HepG2 (cell line): ENCODE results near the gene TMED6. TPM values are rescaled to one million over a fixed set of nuclear protein-coding genes. Genes with fewer than 3 reads are reported as not detected.

Experiments used
- ATAD3A ChIP-seq: sonication (generic); formaldehyde crosslinking; IDR thresholded peaks from 2 replicates; pipeline ENCODE4 v1.4.0; 2020; ENCODE audit warnings: missing genetic modification reagents
- ATF7 ChIP-seq, 2 experiments: fragments of 450-650 bp in 1 of 2; sonication (generic) in 1 of 2; formaldehyde crosslinking in 1 of 2; IDR thresholded peaks; 2 replicates each; pipeline versions ENCODE4 v1.4.0 to v1.6.1; 2016 to 2020; ENCODE audit warnings: antibody characterized with exemption in 1 of 2, mild to moderate bottlenecking in 1 of 2, missing genetic modification reagents in 1 of 2
- CBX2 ChIP-seq, 2 experiments: fragments of 200-600 bp in 1 of 2; sonication (generic); formaldehyde crosslinking in 1 of 2; IDR thresholded peaks; 2 replicates each; pipeline versions ENCODE4 v1.7.0 to v1.8.1; 2018 to 2022; ENCODE audit warnings: low read depth in 2 of 2, low read length in 1 of 2, mild to moderate bottlenecking in 1 of 2, missing genetic modification reagents in 1 of 2
- CHD2 ChIP-seq: IDR thresholded peaks from 2 replicates; pipeline ENCODE4 v1.6.1; 2011; ENCODE audit warnings: low read depth, low read length, improper control_type of control experiment
- CHD4 ChIP-seq: fragments of 200-600 bp; sonication (generic); IDR thresholded peaks from 2 replicates; pipeline ENCODE4 v1.7.0; 2017; ENCODE audit warnings: mild to moderate bottlenecking, low read length, borderline replicate concordance
- ESRRA ChIP-seq: sonication (generic); formaldehyde crosslinking; IDR thresholded peaks from 2 replicates; pipeline ENCODE4 v1.5.1; 2020; ENCODE audit warnings: mild to moderate bottlenecking, low read depth, missing genetic modification reagents
- FOSL1 ChIP-seq: sonication (generic); formaldehyde crosslinking; IDR thresholded peaks from 2 replicates; pipeline ENCODE4 v1.9.0; 2021; ENCODE audit warnings: missing genetic modification reagents, borderline replicate concordance
- HOXA7 ChIP-seq: sonication (generic); formaldehyde crosslinking; IDR thresholded peaks from 2 replicates; pipeline ENCODE4 v1.8.1; 2022; ENCODE audit warnings: mild to moderate bottlenecking, missing genetic modification reagents, moderate library complexity
- JARID2 ChIP-seq: sonication (generic); formaldehyde crosslinking; IDR thresholded peaks from 2 replicates; pipeline ENCODE4 v1.8.1; 2023; ENCODE audit warnings: missing genetic modification reagents, inconsistent platforms; ENCODE audit not compliant: insufficient replicate concordance
- KDM2A ChIP-seq: sonication (generic); formaldehyde crosslinking; IDR thresholded peaks from 2 replicates; pipeline ENCODE4 v1.4.0; 2020; ENCODE audit warnings: low read depth, missing genetic modification reagents, borderline replicate concordance
- KLF15 ChIP-seq: sonication (generic); formaldehyde crosslinking; IDR thresholded peaks from 2 replicates; pipeline ENCODE4 v1.8.1; 2023; ENCODE audit warnings: borderline replicate concordance, mild to moderate bottlenecking, inconsistent platforms, missing genetic modification reagents, mixed read lengths
- MAFG ChIP-seq: sonication (generic); formaldehyde crosslinking; IDR thresholded peaks from 2 replicates; pipeline ENCODE4 v1.5.1; 2020; ENCODE audit warnings: mild to moderate bottlenecking, missing genetic modification reagents
- ZBTB7A ChIP-seq: sonication (generic); formaldehyde crosslinking; IDR thresholded peaks from 2 replicates; pipeline ENCODE4 v1.8.0; 2022; ENCODE audit warnings: mild to moderate bottlenecking, missing genetic modification reagents
- ZFP37 ChIP-seq: sonication (generic); formaldehyde crosslinking; IDR thresholded peaks from 2 replicates; pipeline ENCODE4 v1.4.0; 2020; ENCODE audit warnings: missing genetic modification reagents, borderline replicate concordance
- ZNF670 ChIP-seq: sonication (generic); formaldehyde crosslinking; IDR thresholded peaks from 2 replicates; pipeline ENCODE4 v1.8.0; 2022; ENCODE audit warnings: mild to moderate bottlenecking, missing genetic modification reagents, borderline replicate concordance
- ZNF678 ChIP-seq: sonication (generic); formaldehyde crosslinking; IDR thresholded peaks from 2 replicates; pipeline ENCODE4 v1.4.0; 2020; ENCODE audit warnings: mild to moderate bottlenecking, missing genetic modification reagents
- ZNF776 ChIP-seq: sonication (generic); formaldehyde crosslinking; IDR thresholded peaks from 2 replicates; pipeline ENCODE4 v1.4.0; 2020; ENCODE audit warnings: mild to moderate bottlenecking, missing genetic modification reagents
- ZNF782 ChIP-seq: sonication (generic); formaldehyde crosslinking; IDR thresholded peaks from 2 replicates; pipeline ENCODE4 v1.4.0; 2020; ENCODE audit warnings: missing genetic modification reagents, mild to moderate bottlenecking, borderline replicate concordance
- ZNF788 ChIP-seq: sonication (generic); formaldehyde crosslinking; IDR thresholded peaks from 2 replicates; pipeline ENCODE4 v1.5.0; 2020; ENCODE audit warnings: mild to moderate bottlenecking, missing genetic modification reagents, borderline replicate concordance
- polyA plus RNA-seq, 8 experiments: library from polyadenylated mRNA; depleted of rRNA in 3 of 8; stranded (reverse) in 7 of 8; unstranded in 1 of 8; fragments of >200 nt; fragmentation: Illumina TruSeq in 4 of 8; extraction: Trizol in 4 of 8; gene quantifications; 2 replicates each; pipeline versions ENCODE4 v1.2.1 to v1.2.3, GENCODE V29; 2011 to 2016; ENCODE audit warnings: low read depth in 4 of 8, missing spikeins in 1 of 8, mixed read lengths in 1 of 8; ENCODE audit not compliant: insufficient read depth in 1 of 8
- total RNA-seq, 5 experiments: library from RNA; depleted of rRNA; stranded (reverse); fragments of >200 nt; fragmentation: Illumina TruSeq; extraction: Trizol; gene quantifications; 2 replicates each; pipeline ENCODE4 v1.2.3, GENCODE V29; 2016; ENCODE audit warnings: low read depth in 1 of 5
- TF ChIP-seq, protein P1 (sequence below): sonication (generic); formaldehyde crosslinking; IDR thresholded peaks from 2 replicates; pipeline ENCODE4 v1.8.0; 2022; ENCODE audit warnings: low read depth, missing genetic modification reagents
- TF ChIP-seq, protein P2 (sequence below), 2 experiments: sonication (generic) in 1 of 2; formaldehyde crosslinking in 1 of 2; IDR thresholded peaks; 2 replicates each; pipeline versions ENCODE4 v1.4.0 to v1.6.1; 2016 to 2020; ENCODE audit warnings: borderline replicate concordance in 1 of 2, low read depth in 1 of 2, mild to moderate bottlenecking in 1 of 2, missing genetic modification reagents in 1 of 2
- TF ChIP-seq, protein P3 (sequence below): sonication (generic); formaldehyde crosslinking; IDR thresholded peaks from 2 replicates; pipeline ENCODE4 v1.8.1; 2022; ENCODE audit warnings: mild to moderate bottlenecking, missing genetic modification reagents

Gene TMED6
- total and polyA plus RNA-seq, 2 of the 13 experiments (the other 11 are each of a cell fraction or from before 2014, with no cell fraction given) = 9.8 to 14.4 TPM

DNA sequence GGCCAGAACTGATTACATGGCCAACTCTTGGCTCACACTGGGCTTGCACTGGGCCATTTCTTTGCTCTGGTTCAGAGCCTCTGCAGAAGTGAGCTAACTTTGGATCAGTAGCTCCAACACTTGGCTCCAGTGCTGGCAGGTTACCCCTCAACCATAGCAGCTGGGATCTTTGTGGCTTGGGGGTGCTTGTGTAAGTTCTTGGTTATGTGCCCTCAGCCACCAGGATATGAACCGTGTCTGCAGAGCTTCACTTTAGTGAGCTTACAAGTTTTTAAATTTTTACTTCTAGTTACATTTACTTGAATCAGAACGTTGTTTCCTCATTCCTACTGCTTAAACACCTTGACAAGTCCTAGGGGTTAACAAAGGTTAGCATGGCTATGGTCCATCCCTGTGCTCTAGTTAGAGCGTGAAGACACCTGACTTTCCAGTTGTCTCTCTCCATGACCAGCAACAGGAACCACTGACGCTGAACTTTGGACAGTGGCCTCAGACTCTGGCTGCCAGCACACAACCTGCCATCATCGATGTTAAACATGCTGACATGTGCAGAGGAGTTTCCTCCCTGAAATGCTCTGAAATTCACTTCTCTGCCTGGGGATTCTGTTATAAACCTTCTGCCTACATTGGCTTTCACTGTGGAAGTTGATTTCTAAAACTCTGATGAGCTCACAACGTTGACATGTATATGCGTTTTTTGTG, 25.3 kb downstream of the TMED6 start (continued):
- TF ChIP-seq CHD4 (no peak), CHD2 (no peak), HOXA7 (no peak), ZNF670 (CRISPR knock-in tag) (no peak), CBX2 (IDR thresholded peaks at IDR 0.05; ENCODE audit: low read depth, low read length) (no peak), CBX2 (CRISPR knock-in tag; IDR thresholded peaks at IDR 0.05; ENCODE audit: low read depth) (no peak), KLF15 (CRISPR knock-in tag) (no peak), ZFP37 (CRISPR knock-in tag) (peak; percentile 80; the same call in 1 of the 2 replicates), FOSL1 (CRISPR knock-in tag) (no peak), ZNF788 (CRISPR knock-in tag) (no peak), ZNF776 (CRISPR knock-in tag) (no peak), ATF7 (IDR thresholded peaks at IDR 0.05) (no peak), ATF7 (CRISPR knock-in tag; IDR thresholded peaks at IDR 0.05) (peak; percentile 17; the same call in 1 of the 2 replicates), ZBTB7A (CRISPR knock-in tag) (no peak), ESRRA (peak; percentile 85; the same call in 1 of the 2 replicates), ZNF782 (CRISPR knock-in tag) (no peak), JARID2 (CRISPR knock-in tag) (no peak), KDM2A (peak; percentile 66; the same call in 1 of the 2 replicates), MAFG (CRISPR knock-in tag) (no peak), ATAD3A (no peak), ZNF678 (CRISPR knock-in tag) (no peak)
- TF ChIP-seq, protein P1, sequence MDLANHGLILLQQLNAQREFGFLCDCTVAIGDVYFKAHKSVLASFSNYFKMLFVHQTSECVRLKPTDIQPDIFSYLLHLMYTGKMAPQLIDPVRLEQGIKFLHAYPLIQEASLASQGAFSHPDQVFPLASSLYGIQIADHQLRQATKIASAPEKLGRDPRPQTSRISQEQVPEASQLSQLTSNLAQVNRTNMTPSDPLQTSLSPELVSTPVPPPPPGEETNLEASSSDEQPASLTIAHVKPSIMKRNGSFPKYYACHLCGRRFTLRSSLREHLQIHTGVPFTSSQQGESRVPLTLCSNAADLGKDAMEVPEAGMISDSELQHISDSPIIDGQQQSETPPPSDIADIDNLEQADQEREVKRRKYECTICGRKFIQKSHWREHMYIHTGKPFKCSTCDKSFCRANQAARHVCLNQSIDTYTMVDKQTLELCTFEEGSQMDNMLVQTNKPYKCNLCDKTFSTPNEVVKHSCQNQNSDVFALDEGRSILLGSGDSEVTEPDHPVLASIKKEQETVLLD (CRISPR knock-in tag) = no peak
- TF ChIP-seq, protein P2, sequence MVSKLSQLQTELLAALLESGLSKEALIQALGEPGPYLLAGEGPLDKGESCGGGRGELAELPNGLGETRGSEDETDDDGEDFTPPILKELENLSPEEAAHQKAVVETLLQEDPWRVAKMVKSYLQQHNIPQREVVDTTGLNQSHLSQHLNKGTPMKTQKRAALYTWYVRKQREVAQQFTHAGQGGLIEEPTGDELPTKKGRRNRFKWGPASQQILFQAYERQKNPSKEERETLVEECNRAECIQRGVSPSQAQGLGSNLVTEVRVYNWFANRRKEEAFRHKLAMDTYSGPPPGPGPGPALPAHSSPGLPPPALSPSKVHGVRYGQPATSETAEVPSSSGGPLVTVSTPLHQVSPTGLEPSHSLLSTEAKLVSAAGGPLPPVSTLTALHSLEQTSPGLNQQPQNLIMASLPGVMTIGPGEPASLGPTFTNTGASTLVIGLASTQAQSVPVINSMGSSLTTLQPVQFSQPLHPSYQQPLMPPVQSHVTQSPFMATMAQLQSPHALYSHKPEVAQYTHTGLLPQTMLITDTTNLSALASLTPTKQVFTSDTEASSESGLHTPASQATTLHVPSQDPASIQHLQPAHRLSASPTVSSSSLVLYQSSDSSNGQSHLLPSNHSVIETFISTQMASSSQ (IDR thresholded peaks at IDR 0.05; ENCODE audit: low read depth) = peak; percentile 32; the same call in 1 of the 2 replicates
- TF ChIP-seq, protein P2 (CRISPR knock-in tag; IDR thresholded peaks at IDR 0.05; ENCODE audit: borderline replicate concordance) = 0 out of 2 replicates have a peak, but pooled peaks have one; percentile 54
- TF ChIP-seq, protein P3, sequence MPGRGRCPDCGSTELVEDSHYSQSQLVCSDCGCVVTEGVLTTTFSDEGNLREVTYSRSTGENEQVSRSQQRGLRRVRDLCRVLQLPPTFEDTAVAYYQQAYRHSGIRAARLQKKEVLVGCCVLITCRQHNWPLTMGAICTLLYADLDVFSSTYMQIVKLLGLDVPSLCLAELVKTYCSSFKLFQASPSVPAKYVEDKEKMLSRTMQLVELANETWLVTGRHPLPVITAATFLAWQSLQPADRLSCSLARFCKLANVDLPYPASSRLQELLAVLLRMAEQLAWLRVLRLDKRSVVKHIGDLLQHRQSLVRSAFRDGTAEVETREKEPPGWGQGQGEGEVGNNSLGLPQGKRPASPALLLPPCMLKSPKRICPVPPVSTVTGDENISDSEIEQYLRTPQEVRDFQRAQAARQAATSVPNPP (CRISPR knock-in tag) = no peak
